Cardiac fibroblast (primary cell): Measurements from ENCODE around the gene NTRK2.

Source experiments
- DNase-seq, 2 donors: peaks; one replicate each; pipeline versions ENCODE4 v3.0.0 to v3.0.0-alpha.2; 2010; ENCODE audit warnings: low read depth in 2 of 2
- H3K4me3 ChIP-seq, 2 donors: replicated peaks in 1 of 2; 1 replicate in 1 of 2; 2 replicates in 1 of 2; pipeline ENCODE4 v1.5.1; 2011; ENCODE audit warnings: low read depth in 2 of 2, low read length in 2 of 2, mild to moderate bottlenecking in 2 of 2, moderate library complexity in 1 of 2
- TF ChIP-seq, protein P1 (sequence below): IDR thresholded peaks from one replicate; pipeline ENCODE4 v1.5.1; 2011; ENCODE audit warnings: low read depth, mild to moderate bottlenecking, low read length, inconsistent platforms

Gene NTRK2

DNA sequence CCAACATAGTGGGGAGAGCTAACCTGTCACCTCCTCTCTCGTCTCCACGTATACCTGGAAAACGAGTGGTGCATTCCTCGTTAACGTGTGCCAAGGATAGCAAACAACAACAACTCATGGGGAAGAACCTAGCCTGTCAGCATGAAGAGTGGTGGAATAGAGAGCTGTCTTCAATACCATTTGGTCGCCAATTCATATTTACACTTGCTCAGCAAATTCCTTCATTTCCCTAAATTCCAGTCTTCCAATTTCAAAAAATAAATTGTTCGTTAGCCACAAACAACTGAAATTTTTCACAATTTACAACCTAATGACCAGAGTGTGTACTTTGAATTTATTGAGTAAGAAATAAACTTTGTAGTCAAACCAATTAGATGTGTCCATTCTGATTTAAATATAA is 344.8 kb downstream of the NTRK2 start:
- no peak overlapping the region for H3K4me3 ChIP-seq
- TF ChIP-seq, protein P1, sequence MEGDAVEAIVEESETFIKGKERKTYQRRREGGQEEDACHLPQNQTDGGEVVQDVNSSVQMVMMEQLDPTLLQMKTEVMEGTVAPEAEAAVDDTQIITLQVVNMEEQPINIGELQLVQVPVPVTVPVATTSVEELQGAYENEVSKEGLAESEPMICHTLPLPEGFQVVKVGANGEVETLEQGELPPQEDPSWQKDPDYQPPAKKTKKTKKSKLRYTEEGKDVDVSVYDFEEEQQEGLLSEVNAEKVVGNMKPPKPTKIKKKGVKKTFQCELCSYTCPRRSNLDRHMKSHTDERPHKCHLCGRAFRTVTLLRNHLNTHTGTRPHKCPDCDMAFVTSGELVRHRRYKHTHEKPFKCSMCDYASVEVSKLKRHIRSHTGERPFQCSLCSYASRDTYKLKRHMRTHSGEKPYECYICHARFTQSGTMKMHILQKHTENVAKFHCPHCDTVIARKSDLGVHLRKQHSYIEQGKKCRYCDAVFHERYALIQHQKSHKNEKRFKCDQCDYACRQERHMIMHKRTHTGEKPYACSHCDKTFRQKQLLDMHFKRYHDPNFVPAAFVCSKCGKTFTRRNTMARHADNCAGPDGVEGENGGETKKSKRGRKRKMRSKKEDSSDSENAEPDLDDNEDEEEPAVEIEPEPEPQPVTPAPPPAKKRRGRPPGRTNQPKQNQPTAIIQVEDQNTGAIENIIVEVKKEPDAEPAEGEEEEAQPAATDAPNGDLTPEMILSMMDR, result no peak
- no peak for DNase-seq

GRCh38 chr9:85016384-85017006 is 347.0 kb downstream of the NTRK2 start:
- TF ChIP-seq, protein P1, result no peak
- DNase-seq, result no peak
- H3K4me3 ChIP-seq, result no peak overlapping the region

- TF ChIP-seq, protein P1, result no peak
- no peak overlapping the region for H3K4me3 ChIP-seq
- DNase-seq, result no peak
Observed at GRCh38 chr9:85020791-85021190, 351.3 kb downstream of the NTRK2 start.

DNA sequence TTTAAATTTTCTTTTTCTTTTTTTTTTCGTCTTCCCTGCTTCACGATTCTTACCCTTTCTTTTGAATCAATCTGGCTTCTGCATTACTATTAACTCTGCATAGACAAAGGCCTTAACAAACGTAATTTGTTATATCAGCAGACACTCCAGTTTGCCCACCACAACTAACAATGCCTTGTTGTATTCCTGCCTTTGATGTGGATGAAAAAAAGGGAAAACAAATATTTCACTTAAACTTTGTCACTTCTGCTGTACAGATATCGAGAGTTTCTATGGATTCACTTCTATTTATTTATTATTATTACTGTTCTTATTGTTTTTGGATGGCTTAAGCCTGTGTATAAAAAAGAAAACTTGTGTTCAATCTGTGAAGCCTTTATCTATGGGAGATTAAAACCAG is 352.2 kb downstream of the NTRK2 start:
- no peak for DNase-seq
- TF ChIP-seq, protein P1, result no peak
- H3K4me3 ChIP-seq, result no peak overlapping the region

DNA sequence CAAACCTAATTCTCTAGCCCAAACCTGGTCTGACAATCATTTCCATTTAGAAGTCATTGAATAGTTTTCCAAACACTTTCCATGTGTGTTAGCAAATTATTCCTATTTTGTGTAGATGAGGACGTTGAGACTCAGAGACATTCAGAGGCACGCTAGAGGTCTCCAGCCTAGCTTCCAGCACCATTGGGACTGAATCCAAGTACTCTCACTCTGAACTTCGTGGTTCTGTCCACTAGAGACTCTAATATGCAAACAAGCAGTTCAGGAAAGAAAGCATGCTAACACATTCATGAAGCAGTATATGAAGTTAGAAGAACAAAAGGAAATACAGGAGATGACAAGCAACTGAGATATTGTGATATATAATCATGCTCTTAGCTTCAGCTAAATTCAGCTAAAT is 354.8 kb downstream of the NTRK2 start:
- DNase-seq, result no peak
- no peak overlapping the region for H3K4me3 ChIP-seq
- TF ChIP-seq, protein P1, result no peak

- TF ChIP-seq, protein P1, result no peak
- DNase-seq, result no peak
- H3K4me3 ChIP-seq, result no peak overlapping the region
Observed at GRCh38 chr9:85025638-85026037, 356.1 kb downstream of the NTRK2 start.

DNA sequence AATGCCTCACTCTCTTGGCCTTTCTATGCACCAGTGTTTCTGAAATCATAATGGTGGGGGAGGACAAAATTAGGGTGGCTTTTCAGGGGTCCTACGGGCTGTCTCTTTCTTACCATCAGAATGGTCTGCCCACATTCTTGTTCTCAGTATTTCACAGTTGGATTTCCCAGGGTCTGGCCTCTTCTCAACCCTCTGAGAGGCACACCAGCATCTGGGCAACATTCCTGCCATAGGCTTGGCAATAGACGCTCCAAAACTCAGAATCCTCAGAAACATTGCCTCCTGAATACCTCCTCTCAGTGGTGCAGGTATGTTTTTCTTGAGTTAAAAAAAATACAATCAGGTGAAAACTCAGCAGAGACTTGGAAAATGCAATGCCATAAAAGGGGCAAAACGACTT is 358.3 kb downstream of the NTRK2 start:
- no peak overlapping the region for H3K4me3 ChIP-seq
- no peak for DNase-seq
- TF ChIP-seq, protein P1, result no peak
